ENCODE results near the gene CCDC146. TPM values are rescaled to one million over a fixed set of nuclear protein-coding genes. Genes with fewer than 3 reads are reported as not detected.
"Not testable (repeated sequence)": the region's sequence is repeated elsewhere in the genome, so short reads cannot be mapped to it uniquely, and the experiment has no call there.

Gene CCDC146
- polyA plus RNA-seq, 1 of the 3 experiments (the other 2 are of a cell fraction): 2.7 TPM

DNA sequence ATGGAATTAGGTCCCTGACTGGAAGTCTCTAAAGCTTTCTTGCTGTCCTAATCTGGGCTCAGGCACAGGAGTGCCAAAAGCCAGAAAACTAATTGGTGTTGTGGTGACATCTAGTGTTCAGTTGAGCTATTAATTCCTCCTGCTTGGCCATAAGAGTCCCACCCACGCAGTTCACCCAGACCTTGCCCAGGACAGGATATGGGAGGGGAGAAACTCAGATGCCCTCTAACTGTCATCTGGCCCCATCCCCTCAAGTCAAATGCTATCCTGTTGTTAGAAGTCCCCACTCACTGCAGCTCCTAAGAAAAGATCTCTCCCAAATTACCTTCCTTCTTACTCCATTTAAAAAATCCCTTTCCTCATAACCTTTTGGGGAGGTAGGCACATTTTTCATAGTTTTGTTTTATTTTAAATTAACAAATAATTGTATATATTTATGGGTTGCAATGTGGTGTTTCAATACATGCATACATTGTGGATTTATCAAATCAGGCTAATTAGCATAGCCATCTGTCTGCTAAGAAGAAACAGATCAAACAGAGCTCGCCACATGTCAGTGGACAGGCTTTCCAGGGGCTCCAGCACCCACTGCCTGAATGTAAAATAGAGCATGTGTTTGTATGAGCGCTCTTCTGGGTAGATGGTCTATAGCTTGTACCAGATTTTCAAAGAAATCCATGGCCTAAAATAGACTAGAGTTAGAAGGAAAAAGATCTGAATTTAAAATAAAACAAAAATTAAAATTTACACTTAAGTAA, 209.7 kb downstream of the CCDC146 start (continued):
- TF ChIP-seq CTCF (IDR thresholded peaks at IDR 0.05): peak; percentile 87
- TF ChIP-seq TEAD4 (IDR thresholded peaks at IDR 0.05; ENCODE audit: borderline replicate concordance, insufficient read depth): no peak
- peak; percentile 41; the same call in 1 of the 2 replicates for TF ChIP-seq TCF12 (IDR thresholded peaks at IDR 0.05)
- no peak for TF ChIP-seq USF2 (IDR thresholded peaks at IDR 0.05; ENCODE audit: borderline replicate concordance, low read depth, low read length)
- peak; percentile 99 for TF ChIP-seq RAD21 (IDR thresholded peaks at IDR 0.05; ENCODE audit: low read length)
- TF ChIP-seq NFIC (IDR thresholded peaks at IDR 0.05; ENCODE audit: borderline replicate concordance): peak; percentile 67
- TF ChIP-seq, protein P1, sequence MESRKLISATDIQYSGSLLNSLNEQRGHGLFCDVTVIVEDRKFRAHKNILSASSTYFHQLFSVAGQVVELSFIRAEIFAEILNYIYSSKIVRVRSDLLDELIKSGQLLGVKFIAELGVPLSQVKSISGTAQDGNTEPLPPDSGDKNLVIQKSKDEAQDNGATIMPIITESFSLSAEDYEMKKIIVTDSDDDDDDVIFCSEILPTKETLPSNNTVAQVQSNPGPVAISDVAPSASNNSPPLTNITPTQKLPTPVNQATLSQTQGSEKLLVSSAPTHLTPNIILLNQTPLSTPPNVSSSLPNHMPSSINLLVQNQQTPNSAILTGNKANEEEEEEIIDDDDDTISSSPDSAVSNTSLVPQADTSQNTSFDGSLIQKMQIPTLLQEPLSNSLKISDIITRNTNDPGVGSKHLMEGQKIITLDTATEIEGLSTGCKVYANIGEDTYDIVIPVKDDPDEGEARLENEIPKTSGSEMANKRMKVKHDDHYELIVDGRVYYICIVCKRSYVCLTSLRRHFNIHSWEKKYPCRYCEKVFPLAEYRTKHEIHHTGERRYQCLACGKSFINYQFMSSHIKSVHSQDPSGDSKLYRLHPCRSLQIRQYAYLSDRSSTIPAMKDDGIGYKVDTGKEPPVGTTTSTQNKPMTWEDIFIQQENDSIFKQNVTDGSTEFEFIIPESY (IDR thresholded peaks at IDR 0.05; ENCODE audit: borderline replicate concordance, low read depth): no peak

DNA sequence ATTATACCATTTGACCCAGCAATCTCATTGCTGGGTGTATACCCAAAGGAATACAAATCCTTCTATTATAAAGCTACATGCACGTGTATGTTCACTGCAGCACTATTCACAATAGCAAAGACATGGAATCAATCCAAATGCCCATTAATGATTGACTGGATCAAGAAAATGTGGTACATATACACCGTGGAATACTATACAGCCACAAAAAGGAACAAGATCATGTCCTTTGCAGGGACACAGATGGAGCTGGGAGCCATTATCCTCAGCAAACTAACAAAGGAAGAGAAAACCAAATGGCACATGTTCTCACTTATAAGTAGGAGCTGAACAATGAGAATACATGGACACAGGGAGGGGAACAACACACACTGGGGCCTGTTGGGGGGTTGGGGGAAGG, 211.6 kb downstream of the CCDC146 start:
- not testable (repeated sequence) for H3K27me3 ChIP-seq (ENCODE audit: insufficient read depth); H3K36me3 ChIP-seq (replicated peaks in 1 of 2; ENCODE audit: control insufficient read depth in 1 of 2, insufficient read depth in 2 of 2, low read length in 1 of 2); H4K20me1 ChIP-seq (ENCODE audit: insufficient read depth); H3K9me3 ChIP-seq; DNase-seq; H3K9me2 ChIP-seq; H2AFZ ChIP-seq (ENCODE audit: low read depth); H3K79me2 ChIP-seq (ENCODE audit: insufficient read depth); H3K27ac ChIP-seq (ENCODE audit: low read depth in 2 of 2, low read length in 1 of 2); H3K9ac ChIP-seq; H3K4me2 ChIP-seq; H3K4me3 ChIP-seq (ENCODE audit: low read depth in 2 of 2, low read length in 1 of 2); H3F3A ChIP-seq (replicated peaks; ENCODE audit: insufficient read depth)
- ChIA-PET POLR2A (interaction anchor here (0.6 kb wide), 1 partner anchor 215 kb away, joined by 3 read pairs; no protein-coding TSS in a partner anchor), CTCF (interaction anchor here (2.9 kb wide), 1 partner anchor 87 kb away, joined by 51 read pairs; no protein-coding TSS in a partner anchor)
- H3K4me1 ChIP-seq (ENCODE audit: control insufficient read depth in 1 of 2, insufficient read depth in 2 of 2, low read depth in 1 of 2, low read length in 1 of 2): peaks cover 8 to 25% of the 10 kb centered on the region in 2 experiments; a peak in 3 of 4 replicates
- WGBS (ENCODE audit: low lambda C conversion rate): 88% methylated on average over 2 of the region's 2 CpGs

DNA sequence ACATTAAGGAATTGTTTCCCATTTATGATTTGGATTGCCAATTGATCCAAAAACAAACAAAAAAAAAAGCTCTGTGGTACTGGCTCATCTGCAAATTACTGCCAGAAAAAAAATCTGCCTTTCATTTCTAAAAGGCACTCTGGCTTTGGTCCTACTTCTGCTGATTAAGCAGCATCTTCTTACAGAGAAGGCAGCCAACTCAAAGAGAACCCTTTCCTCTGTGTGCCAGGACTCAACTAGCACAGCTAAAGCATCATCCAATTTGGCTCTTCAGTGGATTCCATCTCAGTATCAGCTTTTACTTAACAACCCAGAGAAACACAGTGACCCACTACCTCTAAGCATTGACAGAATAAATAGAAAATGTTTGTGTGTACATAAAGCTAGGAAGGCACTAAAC, 213.2 kb downstream of the CCDC146 start:
- POLR2A ChIA-PET: no interaction called here

More for the DNA sequence above, 213.2 kb downstream of the CCDC146 start:
- no peak overlapping the region for H3K4me2 ChIP-seq
- H3K27ac ChIP-seq (ENCODE audit: low read depth in 2 of 2, low read length in 1 of 2): no peak overlapping the region
- H3K4me1 ChIP-seq (ENCODE audit: control insufficient read depth in 1 of 2, insufficient read depth in 2 of 2, low read depth in 1 of 2, low read length in 1 of 2): peaks cover 8 to 11% of the 10 kb centered on the region in 2 experiments; a peak in 3 of 4 replicates
- no peak overlapping the region for H3K9ac ChIP-seq
- TF ChIP-seq, protein P1 (IDR thresholded peaks at IDR 0.05; ENCODE audit: borderline replicate concordance, low read depth): no peak
- TF ChIP-seq TAF1 (IDR thresholded peaks at IDR 0.05; ENCODE audit: borderline replicate concordance, low read depth, low read length): no peak
- TF ChIP-seq MAX (IDR thresholded peaks at IDR 0.05; ENCODE audit: low read depth): no peak
- TF ChIP-seq POLR2AphosphoS5 (IDR thresholded peaks at IDR 0.05; ENCODE audit: low read depth, low read length): no peak
- TF ChIP-seq IRF3 (IDR thresholded peaks at IDR 0.05; ENCODE audit: low read depth, low read length): no peak
- CTCF ChIA-PET: interaction anchor here (1.0 to 1.4 kb wide), 2 partner anchors 89 to 136 kb away, joined by 3 read pairs; partner anchors contain the start of gene FGL2
- H3K27me3 ChIP-seq (ENCODE audit: insufficient read depth): no peaks in the 10 kb centered on the region
- no peaks in the 10 kb centered on the region for H3K9me2 ChIP-seq
- no peak overlapping the region for H3K4me3 ChIP-seq (ENCODE audit: low read depth in 2 of 2, low read length in 1 of 2)
- no peak for DNase-seq
- H3K36me3 ChIP-seq (replicated peaks in 1 of 2; ENCODE audit: control insufficient read depth in 1 of 2, insufficient read depth in 2 of 2, low read length in 1 of 2): no peaks in the 10 kb centered on the region
- H2AFZ ChIP-seq (ENCODE audit: low read depth): no peak overlapping the region
- no peaks in the 10 kb centered on the region for H3K79me2 ChIP-seq (ENCODE audit: insufficient read depth)
- no peaks in the 10 kb centered on the region for H4K20me1 ChIP-seq (ENCODE audit: insufficient read depth)
- no peaks in the 10 kb centered on the region for H3K9me3 ChIP-seq
- H3F3A ChIP-seq (replicated peaks; ENCODE audit: insufficient read depth): no peaks in the 10 kb centered on the region
